ENCODE data around the gene ERICH6B.

GRCh38 chr13:45662162-45662561, 46.6 kb upstream of the ERICH6B start:
- TF ChIP-seq ARNTL (CRISPR knock-in tag; IDR thresholded peaks at IDR 0.05; ENCODE audit: borderline replicate concordance, low read depth) (no peak), ESRRG (CRISPR knock-in tag; IDR thresholded peaks at IDR 0.05) (no peak), ZFP30 (CRISPR knock-in tag; IDR thresholded peaks at IDR 0.05) (no peak)

Measured in SK-N-SH treated with all-trans-retinoic acid at 6 μM for 48 hours (cell line).